Cardiac fibroblast (primary cell): ENCODE measurements around the gene CYTH2.
"Not testable (repeated sequence)": the region's sequence is repeated elsewhere in the genome, so short reads cannot be mapped to it uniquely, and the experiment has no call there.

Experiments
- DNase-seq, 2 donors: peaks; one replicate each; pipeline versions ENCODE4 v3.0.0 to v3.0.0-alpha.2; 2010; ENCODE audit warnings: low read depth in 2 of 2
- H3K4me3 ChIP-seq, 2 donors: replicated peaks in 1 of 2; 1 replicate in 1 of 2; 2 replicates in 1 of 2; pipeline ENCODE4 v1.5.1; 2011; ENCODE audit warnings: low read depth in 2 of 2, low read length in 2 of 2, mild to moderate bottlenecking in 2 of 2, moderate library complexity in 1 of 2
- CTCF ChIP-seq: IDR thresholded peaks from one replicate; pipeline ENCODE4 v1.5.1; 2011; ENCODE audit warnings: low read depth, mild to moderate bottlenecking, low read length, inconsistent platforms

The CYTH2 gene

DNA sequence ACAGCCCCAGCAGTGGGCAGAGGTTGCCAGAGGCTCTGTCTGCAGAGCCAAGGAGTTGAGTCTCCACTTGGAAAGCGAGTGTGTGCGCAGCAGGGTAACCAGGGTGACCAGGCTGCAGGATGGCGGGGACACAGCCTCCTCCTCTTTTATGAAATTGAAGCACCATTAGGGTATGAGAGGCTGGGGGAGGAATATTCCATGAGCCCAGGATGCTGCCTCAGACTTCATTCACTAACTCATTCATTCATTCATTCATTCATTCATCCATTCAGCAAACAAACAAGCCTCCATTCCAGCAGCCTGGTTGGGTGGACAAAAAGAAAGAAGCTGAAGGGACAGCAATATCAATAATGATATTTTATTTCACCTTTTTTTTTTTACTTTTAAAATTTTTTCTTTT lies 49.0 kb downstream of the CYTH2 start:
- no peak overlapping the region for H3K4me3 ChIP-seq
- no peak for TF ChIP-seq CTCF
- no peak for DNase-seq

DNA sequence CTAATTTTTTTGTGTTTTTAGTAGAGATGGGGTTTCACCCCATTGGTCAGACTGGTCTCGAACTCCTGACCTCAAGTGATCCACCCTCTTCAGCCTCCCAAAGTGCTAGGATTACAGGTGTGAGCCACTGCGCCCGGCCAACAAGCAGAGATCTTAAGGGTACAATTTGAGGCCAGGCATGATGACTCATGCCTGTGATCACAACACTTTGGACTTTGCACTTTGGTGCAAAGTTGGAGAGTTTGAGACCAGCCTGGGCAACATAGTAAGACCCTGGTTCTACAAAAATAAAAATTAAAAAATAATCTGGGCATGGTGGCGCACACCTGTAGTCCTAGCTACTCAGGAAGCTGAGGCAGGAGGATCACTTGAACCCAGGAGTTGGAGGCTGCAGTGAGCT lies 50.3 kb downstream of the CYTH2 start:
- not testable (repeated sequence) for H3K4me3 ChIP-seq, DNase-seq

- H3K4me3 ChIP-seq, result no peak overlapping the region
- no peak for TF ChIP-seq CTCF
- DNase-seq, result no peak
These were observed 51.0 kb downstream of the CYTH2 start for GRCh38 chr19:48520134-48520533.

- DNase-seq, result no peak
- no peak overlapping the region for H3K4me3 ChIP-seq
- no peak for TF ChIP-seq CTCF
These were observed 55.1 kb downstream of the CYTH2 start for GRCh38 chr19:48524221-48524620.

DNA sequence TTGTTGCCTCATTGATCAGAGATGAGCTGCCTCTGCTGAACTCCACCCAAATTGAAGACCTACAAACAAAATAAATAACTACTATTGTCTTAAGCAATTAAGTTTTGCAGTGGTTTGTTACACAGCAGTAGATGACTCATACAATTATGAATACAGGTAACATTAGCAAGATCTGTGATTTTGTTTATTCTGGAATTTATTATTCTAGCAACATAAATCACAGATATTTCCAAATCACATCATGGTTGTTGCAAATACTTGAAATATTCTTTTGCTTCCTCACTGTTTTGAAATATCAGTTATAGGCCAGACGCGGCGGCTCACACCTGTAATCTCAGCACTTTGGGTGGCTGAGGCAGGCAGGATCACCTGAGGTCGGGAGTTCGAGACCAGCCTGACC lies 55.6 kb downstream of the CYTH2 start:
- DNase-seq, result no peak

DNA sequence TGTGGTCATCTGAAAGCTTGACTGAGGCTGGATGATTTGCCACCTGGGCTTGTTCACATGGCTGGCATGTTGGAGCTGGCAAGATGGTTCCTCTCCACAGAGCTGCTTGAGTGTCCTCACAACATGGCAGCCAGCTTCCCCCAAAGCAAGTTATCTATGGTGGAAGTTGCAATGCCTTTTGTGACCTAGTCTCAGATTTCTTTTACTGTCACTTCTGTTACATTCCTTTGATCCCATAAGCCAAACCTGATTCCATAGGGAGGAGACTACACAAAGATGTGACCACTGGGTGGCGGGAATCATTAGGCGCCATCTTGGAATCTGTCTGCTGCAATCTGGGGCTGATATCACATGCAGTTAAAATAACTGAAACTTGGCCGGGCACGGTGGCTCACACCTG lies 60.0 kb downstream of the CYTH2 start:
- DNase-seq, result no peak
- no peak overlapping the region for H3K4me3 ChIP-seq
- TF ChIP-seq CTCF, result no peak

More for the DNA sequence above, 55.6 kb downstream of the CYTH2 start:
- TF ChIP-seq CTCF, result no peak
- H3K4me3 ChIP-seq, result no peak overlapping the region

GRCh38 chr19:48530066-48530720 lies 61.0 kb downstream of the CYTH2 start:
- DNase-seq, result no peak
- H3K4me3 ChIP-seq, result no peak overlapping the region
- no peak for TF ChIP-seq CTCF
